Adrenal gland (tissue), 5 donors: ENCODE data around the gene RAD9A.

Source experiments
- CTCF ChIP-seq, 6 experiments: fragments of 450-650 bp in 4 of 6; fragments of 200-600 bp in 2 of 6; sonication (generic) in 1 of 6; IDR thresholded peaks; 1 replicate in 5 of 6; 2 replicates in 1 of 6; pipeline versions ENCODE4 v1.5.1 to v1.8.0; 2016 to 2021; ENCODE audit warnings: antibody characterized with exemption in 6 of 6, mild to moderate bottlenecking in 2 of 6, moderate library complexity in 1 of 6
- POLR2A ChIP-seq, 2 donors: fragments of 450-650 bp; IDR thresholded peaks; one replicate each; pipeline ENCODE4 v1.6.1; 2017; ENCODE audit warnings: antibody characterized with exemption in 2 of 2, mild to moderate bottlenecking in 2 of 2, moderate library complexity in 1 of 2
- donor health status: DM: no; HTN: no; CAD: no.

DNA sequence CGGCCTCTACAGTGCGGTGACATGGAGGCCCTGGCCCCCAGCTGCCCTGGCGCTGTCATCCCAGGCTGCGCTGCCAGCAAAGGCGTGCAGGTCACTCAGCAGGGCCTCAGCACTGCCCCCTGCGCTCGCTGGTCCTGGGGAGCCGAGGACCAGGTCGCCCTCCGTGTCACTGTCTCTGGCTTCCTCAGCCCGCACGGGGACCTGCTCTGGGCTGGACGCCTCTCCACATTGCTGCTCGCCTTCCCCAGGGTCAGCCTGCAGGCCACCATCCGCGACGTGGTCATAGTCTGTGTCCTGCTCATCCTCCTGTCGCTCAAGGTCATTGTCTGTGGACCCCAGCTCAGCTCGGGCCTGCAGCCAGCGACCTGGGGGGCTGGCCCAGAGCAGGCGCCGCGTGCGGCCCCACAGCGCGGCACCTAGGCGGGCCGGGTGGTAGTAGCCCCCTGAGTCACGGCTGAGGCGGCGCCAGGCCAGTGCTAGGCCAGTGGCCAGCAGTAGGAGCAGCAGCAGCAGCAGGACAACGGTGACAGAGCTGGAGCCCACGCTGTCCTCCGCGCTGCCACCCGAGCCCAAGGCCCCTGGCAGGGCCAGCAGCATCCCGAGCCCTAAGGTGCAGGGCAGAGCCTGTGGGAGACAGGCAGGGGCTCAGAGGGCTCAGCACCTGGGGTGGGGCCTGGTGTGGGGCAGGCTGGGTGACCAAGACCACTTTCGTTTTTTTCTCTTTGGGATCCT, 44.1 kb downstream of the RAD9A start:
- TF ChIP-seq CTCF (IDR thresholded peaks at IDR 0.05), result no peak
- TF ChIP-seq POLR2A (IDR thresholded peaks at IDR 0.05), result no peak
